H1 (cell line): ENCODE measurements around the gene SLC15A4. TPM values are rescaled to one million over a fixed set of nuclear protein-coding genes. Genes with fewer than 3 reads are reported as not detected.

ENCODE experiments used
- CTCF ChIA-PET: fragments of 300-600 bp; sonication (Branson Sonifier 250); formaldehyde crosslinking; loops from one replicate; lab custom pipeline; 2021; ENCODE audit not compliant: partially characterized antibody; lab: Charles Lee
- POLR2A ChIA-PET: fragments of 300-600 bp; sonication (Branson Sonifier 250); formaldehyde crosslinking; loops from one replicate; lab custom pipeline; 2021; ENCODE audit warnings: inconsistent platforms; ENCODE audit not compliant: partially characterized antibody; lab: Charles Lee
- DNase-seq, 2 experiments: peaks; one replicate each; pipeline versions ENCODE4 v3.0.0 to v3.0.0-alpha.2; 2010 to 2022; ENCODE audit warnings: low spot score in 2 of 2, low read depth in 1 of 2, mixed read lengths in 1 of 2
- FAIRE-seq: peaks from 2 replicates; lab custom pipeline; 2011; peaks lifted over from hg19 to GRCh38; lab: Jason Lieb, UNC
- H2AFZ ChIP-seq: 2 replicates; pipeline ENCODE4 v1.8.1; 2012; ENCODE audit warnings: low read length, inconsistent platforms
- H2AK5ac ChIP-seq: 2 replicates; pipeline ENCODE4 v1.6.1; 2013; ENCODE audit warnings: low read depth, low read length
- H2BK120ac ChIP-seq: replicated peaks from 2 replicates; pipeline ENCODE3; 2013; ENCODE audit warnings: low read depth, low read length, inconsistent platforms
- H2BK12ac ChIP-seq: 2 replicates; pipeline ENCODE4 v1.6.1; 2013; ENCODE audit warnings: low read depth, low read length
- H2BK15ac ChIP-seq: 2 replicates; pipeline ENCODE4 v1.6.1; 2013; ENCODE audit warnings: low read length
- H2BK20ac ChIP-seq: 2 replicates; pipeline ENCODE4 v1.6.1; 2013; ENCODE audit warnings: low read length
- H2BK5ac ChIP-seq: 2 replicates; pipeline ENCODE4 v1.6.1; 2013; ENCODE audit warnings: low read depth, low read length
- H3K14ac ChIP-seq: 2 replicates; pipeline ENCODE4 v1.6.1; 2013; ENCODE audit warnings: inconsistent platforms; ENCODE audit not compliant: insufficient read length
- H3K18ac ChIP-seq: 2 replicates; pipeline ENCODE4 v1.6.1; 2013; ENCODE audit warnings: low read length; ENCODE audit errors: extremely low read depth
- H3K23ac ChIP-seq: 2 replicates; pipeline ENCODE4 v1.6.1; 2013; ENCODE audit warnings: inconsistent platforms; ENCODE audit not compliant: insufficient read length
- H3K23me2 ChIP-seq: 2 replicates; pipeline ENCODE4 v1.6.1; 2013; ENCODE audit warnings: low read depth, low read length
- H3K27ac ChIP-seq: 2 replicates; pipeline ENCODE4 v1.6.1; 2011; ENCODE audit warnings: low read depth, low read length, inconsistent platforms
- H3K27me3 ChIP-seq, 4 experiments: replicated peaks in 1 of 4; 1 replicate in 1 of 4; 2 replicates in 3 of 4; pipeline versions ENCODE4 v1.6.1 to v1.8.1; 2011 to 2013; ENCODE audit warnings: low read length in 3 of 4, mild to moderate bottlenecking in 3 of 4, inconsistent platforms in 2 of 4, mixed read lengths in 2 of 4, moderate library complexity in 1 of 4; ENCODE audit not compliant: control insufficient read depth in 3 of 4, insufficient read depth in 3 of 4; ENCODE audit errors: extremely low read depth in 1 of 4
- H3K36me3 ChIP-seq, 4 experiments: 2 replicates each; pipeline versions ENCODE4 v1.6.1 to v1.8.1; 2011 to 2013; ENCODE audit warnings: mild to moderate bottlenecking in 4 of 4, low read length in 3 of 4, moderate library complexity in 2 of 4, control low read depth in 1 of 4, inconsistent platforms in 1 of 4; ENCODE audit not compliant: insufficient read depth in 4 of 4, control insufficient read depth in 2 of 4
- H3K4ac ChIP-seq: replicated peaks from 2 replicates; pipeline ENCODE3; 2013; ENCODE audit warnings: low read length, low read depth, mixed read lengths, inconsistent platforms; ENCODE audit not compliant: insufficient read length
- H3K4me1 ChIP-seq, 4 experiments: replicated peaks in 1 of 4; 1 replicate in 1 of 4; 2 replicates in 3 of 4; pipeline versions ENCODE4 v1.6.1 to v1.8.1; 2011 to 2013; ENCODE audit warnings: low read length in 3 of 4, inconsistent platforms in 2 of 4, mixed read lengths in 1 of 4; ENCODE audit not compliant: insufficient read depth in 4 of 4, control insufficient read depth in 3 of 4
- H3K4me2 ChIP-seq, 2 experiments: 2 replicates each; pipeline versions ENCODE4 v1.6.1 to v1.8.1; 2011 to 2013; ENCODE audit warnings: low read depth in 2 of 2, low read length in 2 of 2, control low read depth in 1 of 2, inconsistent platforms in 1 of 2, mild to moderate bottlenecking in 1 of 2; ENCODE audit not compliant: insufficient read depth in 1 of 2
- H3K4me3 ChIP-seq, 4 experiments: fragments of 200-600, 300-600 bp in 1 of 4; sonication (generic), shearing (Covaris generic), sonication (Bioruptor Twin) in 1 of 4; 2 replicates each; pipeline versions ENCODE4 v1.5.1 to v1.8.1; 2011 to 2016; ENCODE audit warnings: low read length in 4 of 4, low read depth in 3 of 4, control low read depth in 2 of 4, inconsistent platforms in 2 of 4, mild to moderate bottlenecking in 2 of 4, mixed read lengths in 1 of 4, moderate library complexity in 1 of 4; ENCODE audit not compliant: insufficient read depth in 2 of 4; ENCODE audit errors: extremely low read depth in 1 of 4
- H3K56ac ChIP-seq: replicated peaks from 2 replicates; pipeline ENCODE3; 2013; ENCODE audit warnings: low read depth, mild to moderate bottlenecking, mixed read lengths, low read length, inconsistent platforms; ENCODE audit not compliant: insufficient read length
- H3K79me1 ChIP-seq: 2 replicates; pipeline ENCODE4 v1.6.1; 2013; ENCODE audit warnings: low read depth, low read length, control low read depth
- H3K79me2 ChIP-seq, 2 experiments: 2 replicates each; pipeline versions ENCODE4 v1.6.1 to v1.8.1; 2012 to 2013; ENCODE audit warnings: low read length in 2 of 2, mild to moderate bottlenecking in 2 of 2, inconsistent platforms in 1 of 2; ENCODE audit not compliant: insufficient read depth in 2 of 2, control insufficient read depth in 1 of 2
- H3K9ac ChIP-seq, 4 experiments: replicated peaks in 1 of 4; 1 replicate in 1 of 4; 2 replicates in 3 of 4; pipeline versions ENCODE4 v1.6.1 to v1.8.1; 2011 to 2013; ENCODE audit warnings: low read depth in 3 of 4, low read length in 3 of 4, control low read depth in 2 of 4, mild to moderate bottlenecking in 2 of 4, moderate library complexity in 2 of 4, inconsistent platforms in 1 of 4; ENCODE audit errors: extremely low read depth in 1 of 4
- H3K9me3 ChIP-seq, 2 experiments: 2 replicates each; pipeline versions ENCODE4 v1.6.1 to v1.8.1; 2012 to 2013; ENCODE audit warnings: mild to moderate bottlenecking in 2 of 2, moderate library complexity in 2 of 2, control low read depth in 1 of 2, inconsistent platforms in 1 of 2, low read depth in 1 of 2, low read length in 1 of 2, mixed read lengths in 1 of 2; ENCODE audit not compliant: insufficient read depth in 2 of 2
- H4K20me1 ChIP-seq, 2 experiments: replicated peaks in 1 of 2; 2 replicates each; pipeline versions ENCODE3 to v1.8.1; 2011 to 2013; ENCODE audit warnings: inconsistent platforms in 2 of 2, low read length in 2 of 2, mild to moderate bottlenecking in 1 of 2; ENCODE audit not compliant: insufficient read depth in 2 of 2, control insufficient read depth in 1 of 2
- H4K5ac ChIP-seq: 2 replicates; pipeline ENCODE4 v1.6.1; 2013; ENCODE audit warnings: low read length, low read depth, mixed read lengths, inconsistent platforms; ENCODE audit not compliant: insufficient read length
- H4K8ac ChIP-seq: 2 replicates; pipeline ENCODE4 v1.8.0; 2013; ENCODE audit warnings: mild to moderate bottlenecking, moderate library complexity, low read length, inconsistent platforms; ENCODE audit not compliant: insufficient read depth; ENCODE audit errors: extremely low read depth
- H4K91ac ChIP-seq: replicated peaks from 2 replicates; pipeline ENCODE3; 2013; ENCODE audit warnings: low read length, mixed read lengths, inconsistent platforms; ENCODE audit not compliant: insufficient read length
- CBX5 ChIP-seq: fragments of 300-800, 300-1000 bp; sonication (generic); IDR thresholded peaks from 2 replicates; pipeline ENCODE4 v1.7.1; 2016; ENCODE audit warnings: antibody characterized with exemption, low read length, low read depth
- CEBPB ChIP-seq: IDR thresholded peaks from 2 replicates; pipeline ENCODE4 v1.6.1; 2012; ENCODE audit warnings: low read depth, low read length
- CHD1 ChIP-seq: IDR thresholded peaks from 2 replicates; pipeline ENCODE4 v1.6.1; 2012; ENCODE audit warnings: low read depth, low read length, improper control_type of control experiment
- HDAC2 ChIP-seq, 2 experiments: fragments of 300-600 bp in 1 of 2; sonication (generic) in 1 of 2; IDR thresholded peaks; 2 replicates each; pipeline ENCODE4 v1.6.1; 2011 to 2012; ENCODE audit warnings: low read depth in 2 of 2, low read length in 2 of 2, mild to moderate bottlenecking in 2 of 2, moderate library complexity in 2 of 2, borderline replicate concordance in 1 of 2, inconsistent platforms in 1 of 2
- TEAD4 ChIP-seq: IDR thresholded peaks from 2 replicates; pipeline ENCODE4 v1.6.1; 2012; ENCODE audit warnings: low read depth, low read length, inconsistent platforms, mixed read lengths
- USF2 ChIP-seq: IDR thresholded peaks from 2 replicates; pipeline ENCODE4 v1.6.1; 2011; ENCODE audit warnings: low read length, improper control_type of control experiment
- YY1 ChIP-seq: IDR thresholded peaks from 2 replicates; pipeline ENCODE4 v1.6.1; 2011; ENCODE audit warnings: low read depth, mild to moderate bottlenecking, low read length
- ZNF274 ChIP-seq: IDR thresholded peaks from 2 replicates; pipeline ENCODE4 v1.7.0; 2012; ENCODE audit warnings: low read length, borderline replicate concordance; ENCODE audit errors: extremely low read depth
- WGBS, 2 experiments: shearing (Covaris generic) in 1 of 2; methylation state at CpG; one replicate each; pipeline versions ENCODE4 v1.1.6 to v1.1.7; 2013 to 2015; ENCODE audit warnings: low lambda C conversion rate in 2 of 2, mixed read lengths in 2 of 2, inconsistent platforms in 1 of 2, low coverage in 1 of 2, missing lambda C conversion rate in 1 of 2; ENCODE audit not compliant: insufficient replicate concordance in 2 of 2, insufficient coverage in 1 of 2, insufficient read length in 1 of 2; ENCODE audit errors: extremely low coverage in 1 of 2, missing lambda C conversion rate in 1 of 2; 5-methylcytosine and 5-hydroxymethylcytosine counted together
- polyA plus RNA-seq, 7 experiments: library from polyadenylated mRNA; depleted of rRNA in 3 of 7; stranded (reverse) in 5 of 7; unstranded in 2 of 7; fragments of >200 nt in 5 of 7; fragments of 200-250 nt in 2 of 7; gene quantifications; 1 replicate in 5 of 7; 2 replicates in 1 of 7; 4 replicates in 1 of 7; pipeline versions ENCODE4 v1.2.1 to v1.2.3, GENCODE V29; 2011 to 2013; ENCODE audit warnings: missing spikeins in 2 of 7, mixed read lengths in 2 of 7
- total RNA-seq: library from RNA; stranded (reverse); fragmentation: NEBNext Ultra II Directional; extraction: Animal tissue kit (Norgen Biotek cat#: 25700); gene quantifications from 2 replicates; pipeline ENCODE4 v1.2.1, GENCODE V29; 2021

Gene SLC15A4
- total and polyA plus RNA-seq, 2 of the 8 experiments (the other 6 are each of a cell fraction or from before 2014, with no cell fraction given), result 22.7 to 26.6 TPM

DNA sequence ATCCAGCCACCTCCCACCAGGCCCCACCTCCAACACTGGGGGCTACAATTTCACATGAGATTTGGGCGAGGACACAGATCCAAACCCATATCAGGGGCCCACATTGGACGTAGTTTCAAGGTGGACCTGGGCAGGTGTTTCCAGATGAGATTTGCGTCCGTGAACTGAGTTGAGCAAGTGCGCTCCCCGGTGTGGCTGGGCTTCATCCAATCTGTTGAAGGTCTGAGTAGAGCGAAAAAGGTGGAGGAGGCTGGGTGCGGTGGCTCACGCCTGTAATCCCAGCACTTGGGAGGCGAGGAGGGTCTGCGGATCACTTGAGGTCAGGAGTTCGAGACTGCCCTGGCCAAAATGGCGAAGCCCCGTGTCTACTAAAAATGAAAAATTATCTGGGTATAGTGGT, 24.6 kb upstream of the SLC15A4 start:
- Histone ChIP-seq H3K56ac (no peak overlapping the region), H3K79me2 (no peaks in the 10 kb centered on the region), H3K18ac (no peak overlapping the region), H4K20me1 (peaks cover 0 to 3% of the 10 kb centered on the region in 2 experiments), H2BK5ac (no peak overlapping the region), H2BK120ac (no peak overlapping the region), H3K27ac (no peak overlapping the region), H2AFZ (no peak overlapping the region), H3K9ac (no peak overlapping the region), H2BK20ac (no peak overlapping the region), H3K14ac (no peak overlapping the region), H3K27me3 (peaks cover 0 to 14% (median 10%) of the 10 kb centered on the region in 4 experiments; a peak in 5 of 7 replicates), H3K4me2 (no peak overlapping the region), H4K8ac (no peak overlapping the region), H2BK12ac (no peak overlapping the region), H3K79me1 (no peaks in the 10 kb centered on the region), H3K9me3 (no peaks in the 10 kb centered on the region), H4K91ac (no peak overlapping the region), H3K36me3 (no peaks in the 10 kb centered on the region), H3K4ac (no peak overlapping the region), H2BK15ac (no peak overlapping the region), H3K23ac (no peak overlapping the region), H3K4me3 (no peak overlapping the region), H3K4me1 (peaks cover 0 to 3% (median 2%) of the 10 kb centered on the region in 4 experiments; a peak in 2 of 7 replicates), H3K23me2 (peaks cover 3% of the 10 kb centered on the region; the same call in 1 of the 2 replicates), H4K5ac (no peak overlapping the region), H2AK5ac (no peak overlapping the region)
- FAIRE-seq (no peak), DNase-seq (no peak)
- WGBS, 2 experiments, result 91% methylated on average over 14 of the region's 14 CpGs; no CpG with 5 or more reads in 1 of the 2 experiments
- ChIA-PET POLR2A (no interaction called here), CTCF (no interaction called here)
- TF ChIP-seq TEAD4, result no peak
- TF ChIP-seq USF2, result no peak
- TF ChIP-seq HDAC2 (IDR thresholded peaks at IDR 0.05; ENCODE audit: borderline replicate concordance in 1 of 2, low read depth in 2 of 2, low read length in 2 of 2), result no peak
- TF ChIP-seq YY1, result no peak
- no peak for TF ChIP-seq CEBPB
- no peak for TF ChIP-seq CHD1
- no peak for TF ChIP-seq CBX5
- TF ChIP-seq ZNF274, result no peak
